ENCODE results near the gene AP1M1. TPM values are rescaled to one million over a fixed set of nuclear protein-coding genes. Genes with fewer than 3 reads are reported as not detected.

Gene AP1M1
- total RNA-seq, 2 donors from 2014 or later: 112 TPM

Other genes with a start within 250 kb of the AP1M1 start
- gene OR10H4, start 248.9 kb upstream of the AP1M1 start, total RNA-seq: not detected
- 100 to 1,000 TPM; 427 to 456 TPM for gene TPM4, start 121.4 kb upstream of the AP1M1 start, total RNA-seq
- gene RAB8A, start 86.0 kb upstream of the AP1M1 start, total RNA-seq: 10 to 100 TPM; 95.9 to 99.2 TPM
- gene HSH2D, start 54.2 kb upstream of the AP1M1 start, total RNA-seq: 10 to 100 TPM; 29.9 to 37.2 TPM
- not detected for gene CIB3, start 24.4 kb upstream of the AP1M1 start, total RNA-seq
- 10 to 100 TPM; 47.0 to 49.5 TPM for gene FAM32A, start 12.5 kb upstream of the AP1M1 start, total RNA-seq
- under 1 TPM; 0.36 to 0.76 TPM for gene KLF2, start 126.9 kb downstream of the AP1M1 start, total RNA-seq